GM19035 (cell line): ENCODE measurements around the gene KRTAP4-12.
"Not testable (repeated sequence)": the region's sequence is repeated elsewhere in the genome, so short reads cannot be mapped to it uniquely, and the experiment has no call there.

Source experiments
- ATAC-seq: cut with Tn5 transposase; IDR thresholded peaks from one replicate; pipeline ENCODE4 v1.9.1; 2021; ENCODE audit not compliant: unreplicated experiment

Gene KRTAP4-12

DNA sequence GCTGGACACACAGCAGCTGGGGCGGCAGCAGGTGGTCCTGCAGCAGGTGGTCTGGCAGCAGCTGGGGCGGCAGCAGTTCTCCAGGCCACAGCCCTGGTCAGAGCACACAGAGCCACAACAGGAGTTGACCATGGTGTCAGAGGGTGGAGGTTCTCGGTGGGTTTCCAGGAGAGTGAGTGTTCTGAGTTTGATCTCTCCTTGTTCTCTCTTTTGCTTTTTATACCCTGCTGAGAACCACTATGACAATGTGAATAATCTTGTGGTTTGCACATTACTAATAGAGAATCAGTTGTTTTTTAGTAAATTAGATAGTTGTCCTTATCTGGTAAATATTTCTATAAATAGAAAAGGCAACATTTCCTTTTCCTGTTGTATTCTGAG is at the start of gene KRTAP4-12:
TSS of gene KRTAP4-12 (minus strand) at position 192 of the 381 bp plus-strand sequence. CDS start at position 132, 60 bp downstream.
- not testable (repeated sequence) for ATAC-seq

DNA sequence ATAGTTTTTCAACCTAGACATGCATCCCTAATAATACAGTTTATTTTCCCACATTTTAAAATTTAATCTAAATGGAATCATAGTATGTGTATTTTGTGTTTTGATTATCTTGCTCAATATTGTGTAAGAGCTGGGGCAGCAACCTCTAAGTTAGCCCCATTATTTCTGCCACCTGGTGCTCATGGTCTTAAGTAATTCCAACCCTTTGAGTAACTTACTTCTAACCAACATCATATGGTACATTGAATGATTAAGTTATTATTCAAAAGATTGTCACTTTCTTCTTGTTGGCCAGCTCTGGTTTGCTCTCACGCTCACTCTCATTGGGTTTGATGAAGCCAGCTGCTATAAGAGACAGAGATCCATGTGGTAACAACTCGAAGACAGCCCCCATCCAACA is 47.9 kb upstream of the KRTAP4-12 start:
- no peak for ATAC-seq

DNA sequence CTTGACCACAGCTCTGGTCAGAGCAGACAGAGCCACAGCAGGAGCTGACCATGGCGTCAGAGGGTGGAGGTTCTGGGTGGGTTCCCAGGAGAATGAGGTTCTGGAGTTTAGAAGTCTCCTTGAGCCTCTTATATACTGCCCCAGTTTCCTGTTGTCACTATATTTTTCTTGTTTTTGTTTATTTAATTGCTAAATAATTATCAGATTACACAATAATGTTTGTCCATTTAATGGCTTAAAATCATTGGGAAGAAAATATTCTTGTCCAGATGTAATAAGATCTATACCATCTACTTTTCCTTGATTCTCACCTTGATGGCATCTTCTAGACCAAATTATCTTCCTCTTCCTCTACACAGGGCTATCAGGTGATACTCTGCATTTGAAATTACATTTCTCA is 44.1 kb upstream of the KRTAP4-12 start, which contains the start of gene KRTAP4-3:
TSS of gene KRTAP4-3 (minus strand) at position 101 of the 400 bp plus-strand sequence. CDS start at position 52, 49 bp downstream.
- ATAC-seq: no peak

DNA sequence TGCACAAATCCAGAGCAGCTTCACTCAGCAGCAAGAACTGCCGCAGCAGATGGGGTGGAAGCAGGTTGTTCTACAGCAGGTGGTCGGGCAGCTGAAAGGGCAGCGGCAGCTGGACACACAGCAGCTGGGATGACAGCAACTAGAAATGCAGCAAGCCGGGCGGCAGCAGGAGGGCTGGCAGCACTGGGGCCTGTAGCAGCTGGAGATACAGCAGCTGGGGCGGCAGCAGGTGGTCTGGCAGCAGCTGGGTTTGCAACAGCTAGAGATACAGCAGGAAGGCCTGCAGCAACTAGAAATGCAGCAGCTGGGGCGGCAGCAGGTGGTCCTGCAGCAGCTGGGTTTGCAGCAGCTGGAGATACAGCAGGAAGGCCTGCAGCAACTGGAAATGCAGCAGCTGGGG is 43.6 kb upstream of the KRTAP4-12 start:
- ATAC-seq: no peak

DNA sequence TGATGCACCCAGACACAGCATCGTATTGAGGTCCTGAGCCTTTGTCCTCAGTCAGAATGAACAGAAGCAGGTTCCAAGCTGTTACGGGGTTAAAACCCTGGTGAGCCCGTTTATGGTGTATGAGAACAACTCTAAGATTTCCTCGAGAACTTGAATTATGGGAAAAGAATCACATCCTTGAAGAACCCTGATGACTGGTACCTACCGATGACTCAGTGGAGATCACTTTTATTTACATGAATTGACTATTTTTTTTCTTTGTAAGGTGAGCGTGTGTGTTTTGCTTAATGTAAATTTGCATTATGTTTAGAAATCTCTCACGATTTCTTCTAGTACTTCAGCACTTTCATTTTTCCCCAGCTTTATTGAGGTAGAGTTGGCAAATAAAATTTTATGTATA is 39.8 kb upstream of the KRTAP4-12 start:
- no peak for ATAC-seq

DNA sequence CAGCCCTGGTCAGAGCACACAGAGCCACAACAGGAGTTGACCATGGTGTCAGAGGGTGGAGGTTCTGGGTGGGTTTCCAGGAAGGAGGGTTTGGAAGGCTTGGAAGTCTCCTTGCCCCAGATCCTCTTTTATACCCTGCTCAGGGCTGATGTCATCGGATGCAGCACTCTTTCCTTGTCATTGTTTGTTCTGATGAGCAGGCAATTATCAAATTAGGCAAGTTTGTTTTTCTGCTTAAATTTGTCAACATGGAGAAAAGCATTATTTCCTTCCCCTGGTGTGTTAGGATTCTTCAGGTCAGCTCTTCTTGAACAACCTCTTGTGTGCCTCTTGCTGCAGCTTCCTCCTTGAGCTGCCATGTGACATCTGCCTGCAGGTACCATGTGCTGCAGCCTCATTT is 36.7 kb upstream of the KRTAP4-12 start, which contains the start of gene KRTAP4-4:
TSS of gene KRTAP4-4 (minus strand) at position 101 of the 400 bp plus-strand sequence. CDS start at position 44, 57 bp downstream.
- ATAC-seq: no peak

DNA sequence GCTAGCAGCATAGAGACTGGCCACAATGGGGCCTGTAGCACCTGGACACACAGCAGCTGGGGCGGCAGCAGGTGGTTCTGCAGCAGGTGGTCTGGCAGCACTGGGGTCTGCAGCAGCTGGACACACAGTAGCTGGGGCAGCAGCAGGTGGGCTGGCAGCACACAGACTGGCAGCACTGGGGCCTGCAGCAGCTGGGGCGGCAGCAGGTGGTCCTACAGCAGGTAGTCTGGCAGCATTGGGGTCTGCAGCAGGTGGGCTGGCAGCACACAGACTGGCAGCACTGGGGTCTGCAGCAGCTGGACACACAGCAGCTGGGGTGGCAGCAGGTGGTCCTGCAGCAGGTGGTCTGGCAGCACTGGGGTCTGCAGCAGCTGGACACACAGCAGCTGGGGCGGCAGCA is 36.2 kb upstream of the KRTAP4-12 start:
- ATAC-seq: not testable (repeated sequence)

DNA sequence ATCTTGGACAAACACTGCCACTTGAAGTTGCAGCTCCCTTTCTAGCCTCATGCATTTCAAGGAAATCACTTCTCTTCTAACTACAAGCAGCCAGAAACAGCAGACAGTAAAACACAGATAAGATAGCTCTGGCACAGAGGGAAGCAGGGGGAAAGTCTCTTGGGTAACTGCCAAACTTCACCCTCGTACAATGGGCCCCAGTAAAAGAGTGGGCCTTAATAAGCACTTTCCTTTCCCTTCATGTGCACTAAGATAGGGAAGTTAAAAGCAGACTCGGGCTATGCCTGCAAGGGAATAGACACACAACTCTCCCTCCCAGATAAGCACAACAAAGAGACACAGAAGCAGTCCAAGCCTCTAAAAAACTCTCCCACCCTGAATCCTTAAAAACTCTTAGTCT is 29.9 kb upstream of the KRTAP4-12 start:
- no peak for ATAC-seq

DNA sequence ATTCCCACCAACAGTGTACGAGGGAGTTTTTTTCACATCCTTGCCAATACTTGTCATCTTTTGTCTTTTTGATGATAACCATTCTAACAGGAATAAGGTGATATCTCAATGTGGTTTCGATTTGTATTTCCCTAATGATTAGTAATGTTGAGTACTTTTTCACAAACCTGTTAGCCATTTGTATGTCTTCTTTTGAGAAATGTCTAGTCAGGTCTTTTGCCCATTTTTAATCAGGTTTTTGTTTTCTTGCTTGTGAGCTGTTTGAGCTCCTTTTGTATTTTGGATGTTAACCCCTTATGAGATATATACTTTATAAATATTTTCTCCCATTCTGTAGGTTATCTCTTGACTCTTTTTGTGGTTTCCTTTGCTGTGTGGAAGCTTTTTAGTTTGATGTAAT is 27.5 kb upstream of the KRTAP4-12 start:
- ATAC-seq: no peak

DNA sequence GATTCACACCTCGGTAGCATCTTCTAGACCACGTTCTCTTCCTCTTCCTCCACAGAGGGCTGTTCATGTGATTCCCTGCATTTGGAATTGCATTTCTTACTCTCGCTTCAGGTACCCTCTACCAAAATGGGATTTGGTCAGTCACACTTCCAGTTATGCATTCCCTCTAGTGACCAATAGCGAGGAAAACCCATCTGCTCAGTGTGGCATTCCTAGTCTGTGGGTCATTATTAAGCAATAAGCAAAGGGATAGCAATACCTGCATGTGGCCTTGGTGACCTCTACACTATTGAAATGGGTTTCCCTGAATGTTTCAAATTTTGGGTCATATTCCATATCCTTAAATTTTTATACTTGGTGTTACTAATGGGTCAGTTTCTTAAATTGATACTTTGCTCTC is 26.0 kb upstream of the KRTAP4-12 start:
- no peak for ATAC-seq

DNA sequence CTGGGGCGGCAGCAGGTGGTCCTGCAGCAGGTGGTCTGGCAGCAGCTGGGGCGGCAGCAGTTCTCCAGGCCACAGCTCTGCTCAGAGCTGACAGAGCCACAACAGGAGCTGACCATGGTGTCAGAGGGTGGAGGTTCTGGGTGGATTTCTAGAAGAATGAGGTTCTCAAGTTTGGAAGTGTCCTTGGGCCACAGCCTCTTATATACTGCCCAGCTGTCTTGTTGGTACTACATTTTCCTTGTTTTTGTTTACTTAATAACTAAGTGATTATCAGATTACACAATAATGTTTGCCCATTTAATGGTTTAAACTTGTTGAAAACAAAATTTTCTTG is 25.6 kb upstream of the KRTAP4-12 start, which contains the start of gene KRTAP4-5:
TSS of gene KRTAP4-5 (minus strand) at position 174 of the 334 bp plus-strand sequence. CDS start at position 116, 58 bp downstream.
- ATAC-seq: no peak

DNA sequence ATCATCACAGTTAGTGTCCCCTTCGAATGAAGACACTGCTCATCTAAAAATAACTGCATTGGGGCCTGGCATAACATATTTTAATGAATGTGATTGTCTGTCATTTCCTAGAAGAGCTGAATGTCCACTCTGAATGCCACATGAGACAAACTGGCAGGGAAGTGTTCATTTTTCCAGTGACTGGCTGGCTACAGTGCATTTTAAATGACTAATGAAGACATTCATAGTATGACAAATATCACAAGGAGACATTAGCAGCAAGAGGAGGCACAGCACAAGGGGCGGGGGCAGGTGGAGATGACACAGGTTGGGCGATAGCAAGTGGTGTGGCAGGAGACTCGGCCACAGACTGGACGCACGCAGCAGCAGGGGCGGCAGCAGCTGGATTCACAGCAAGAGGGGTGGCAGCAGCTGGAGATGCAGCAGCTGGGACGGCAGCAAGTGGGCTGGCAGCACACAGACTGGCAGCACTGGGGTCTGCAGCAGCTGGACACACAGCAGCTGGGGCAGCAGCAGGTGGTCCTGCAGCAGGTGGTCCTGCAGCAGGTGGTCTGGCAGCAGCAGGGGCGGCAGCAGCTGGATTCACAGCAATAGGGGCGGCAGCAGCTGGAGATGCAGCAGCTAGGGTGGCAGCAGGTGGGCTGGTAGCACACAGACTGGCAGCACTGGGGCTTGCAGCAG is 25.1 kb upstream of the KRTAP4-12 start:
- not testable (repeated sequence) for ATAC-seq

DNA sequence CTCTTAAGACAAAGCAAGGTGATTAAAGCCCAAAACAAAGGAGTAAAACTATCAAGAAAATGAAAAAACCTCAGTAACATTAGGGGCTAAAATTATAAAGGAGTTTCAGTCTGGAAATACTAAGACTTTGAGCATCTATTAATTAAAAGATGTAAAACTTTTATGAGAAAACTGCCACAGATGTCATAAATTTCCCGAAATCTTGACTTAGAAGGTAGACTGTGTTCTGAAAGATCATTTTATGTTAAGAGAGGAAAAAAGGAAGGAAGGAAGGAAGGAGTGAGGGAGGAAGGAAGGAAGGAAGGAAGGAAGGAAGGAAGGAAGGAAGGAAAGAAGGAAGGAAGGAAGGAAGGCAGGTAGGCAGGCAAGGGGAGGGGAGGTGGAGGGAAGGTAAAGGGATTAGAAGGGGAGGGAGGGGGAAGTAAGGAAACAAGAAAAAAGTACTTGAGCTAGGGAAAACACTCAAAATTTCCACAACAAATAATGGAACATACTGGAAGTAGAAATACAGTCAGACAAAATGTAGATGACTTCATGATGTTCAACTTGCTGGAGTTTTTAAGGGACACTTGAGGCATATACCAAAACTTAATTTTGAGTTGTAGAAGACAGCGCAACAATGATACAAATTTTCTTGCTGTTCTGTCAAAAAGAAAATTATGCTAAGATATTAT is 23.7 kb upstream of the KRTAP4-12 start:
- ATAC-seq: no peak

DNA sequence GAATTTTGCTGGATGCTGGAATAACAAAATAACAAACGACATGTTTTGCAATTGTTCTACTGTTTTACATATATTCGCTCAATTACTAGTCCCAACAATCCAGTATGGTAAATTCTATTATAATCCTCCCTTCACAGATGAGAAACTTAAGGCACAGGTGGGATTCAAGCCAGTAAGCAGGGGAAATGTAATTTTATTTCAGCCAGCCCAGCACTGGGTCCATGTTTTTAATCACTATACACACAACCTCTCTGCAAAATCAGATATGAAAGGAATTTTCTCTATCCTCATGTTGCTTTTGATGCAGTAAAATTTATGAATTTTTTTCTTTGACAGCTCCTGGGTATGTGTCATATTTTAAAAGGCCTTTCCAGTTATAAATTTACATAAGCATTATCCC is 21.3 kb upstream of the KRTAP4-12 start:
- ATAC-seq: no peak

DNA sequence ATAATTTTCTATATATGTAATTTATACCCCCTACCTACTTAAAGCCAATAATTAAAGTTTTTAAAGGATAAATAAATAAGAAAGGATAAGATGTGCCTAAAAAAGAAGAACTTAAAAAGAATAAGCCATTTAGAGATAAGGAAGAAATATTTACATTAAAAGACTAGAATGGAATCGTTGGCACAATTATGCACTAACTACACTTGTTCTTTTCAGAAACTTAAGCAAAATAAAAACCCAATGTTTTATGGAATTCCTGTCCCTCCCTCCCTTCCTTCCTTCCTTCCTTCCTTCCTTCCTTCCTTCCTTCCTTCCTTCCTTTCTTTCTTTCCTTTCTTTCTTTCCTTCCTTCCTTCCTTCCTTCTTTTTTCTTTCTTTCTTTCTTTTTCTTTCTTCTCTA is 20.9 kb upstream of the KRTAP4-12 start:
- ATAC-seq: no peak

DNA sequence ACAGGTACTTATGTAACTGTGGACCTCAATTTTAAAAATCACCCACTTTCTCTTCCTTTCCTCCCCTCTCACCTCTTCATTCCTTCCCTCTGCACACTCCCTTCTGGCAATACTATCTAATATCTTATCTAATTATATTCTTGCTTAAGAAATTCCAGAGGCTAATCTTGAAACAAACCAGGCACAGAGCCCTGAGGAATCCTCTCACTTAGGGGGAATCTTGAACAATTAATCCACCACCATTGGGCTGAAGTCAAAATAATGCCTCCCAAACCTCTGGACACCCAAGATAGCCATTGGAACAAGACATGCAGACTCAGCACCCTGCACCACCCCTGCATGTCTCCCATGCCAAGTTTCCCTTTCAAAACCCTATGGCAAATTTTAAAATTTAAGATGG is 17.4 kb upstream of the KRTAP4-12 start:
- no peak for ATAC-seq

DNA sequence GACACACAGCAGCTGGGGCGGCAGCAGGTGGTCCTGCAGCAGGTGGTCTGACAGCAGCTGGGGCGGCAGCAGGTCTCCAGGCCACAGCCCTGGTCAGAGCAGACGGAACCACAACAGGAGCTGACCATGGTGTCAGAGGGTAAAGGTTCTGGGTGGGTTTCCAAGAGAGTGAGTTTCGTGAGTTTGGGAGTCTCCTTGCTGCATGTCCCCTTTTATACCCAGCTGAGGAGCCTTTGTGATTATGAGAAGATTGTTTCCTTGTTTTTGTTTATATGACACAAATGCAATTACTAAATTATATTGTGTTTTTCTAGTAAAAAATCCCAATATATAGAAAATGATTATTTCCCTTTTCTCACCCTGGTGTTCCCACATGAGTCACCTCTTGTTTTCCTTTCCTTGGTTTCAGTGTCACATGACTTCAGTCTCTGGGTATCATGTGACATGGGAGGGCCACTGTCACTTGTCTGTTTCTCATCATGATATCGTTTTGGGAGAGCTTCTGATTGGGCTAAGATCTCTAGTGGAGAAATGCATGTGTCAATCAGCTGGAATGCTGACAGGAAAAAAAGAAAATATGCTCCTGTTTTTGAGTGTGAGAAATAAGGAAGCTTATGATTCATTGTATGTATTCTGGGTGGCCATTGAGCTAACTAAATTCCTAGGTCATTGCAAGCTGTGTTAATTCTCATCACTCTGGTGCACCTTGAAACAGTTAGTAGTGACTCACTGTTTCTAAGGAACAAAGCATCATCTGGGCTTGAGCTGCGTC is 16.6 kb upstream of the KRTAP4-12 start, which contains the start of gene KRTAP4-6:
TSS of gene KRTAP4-6 (minus strand) at position 185 of the 772 bp plus-strand sequence. CDS start at position 128, 57 bp downstream.
- ATAC-seq: no peak

DNA sequence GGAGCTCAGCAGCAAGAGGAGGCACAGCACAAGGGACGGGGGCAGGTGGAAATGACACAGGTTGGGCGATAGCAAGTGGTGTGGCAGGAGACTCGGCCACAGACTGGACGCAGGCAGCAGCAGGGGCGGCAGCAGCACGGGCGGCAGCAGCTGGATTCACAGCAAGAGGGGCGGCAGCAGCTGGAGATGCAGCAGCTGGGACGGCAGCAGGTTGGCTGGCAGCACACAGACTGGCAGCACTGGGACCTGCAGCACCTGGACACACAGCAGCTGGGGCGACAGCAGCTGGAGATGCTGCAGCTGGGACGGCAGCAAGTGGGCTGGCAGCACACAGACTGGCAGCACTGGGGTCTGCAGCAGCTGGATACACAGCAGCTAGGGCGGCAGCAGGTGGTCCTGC is 15.9 kb upstream of the KRTAP4-12 start:
- not testable (repeated sequence) for ATAC-seq

DNA sequence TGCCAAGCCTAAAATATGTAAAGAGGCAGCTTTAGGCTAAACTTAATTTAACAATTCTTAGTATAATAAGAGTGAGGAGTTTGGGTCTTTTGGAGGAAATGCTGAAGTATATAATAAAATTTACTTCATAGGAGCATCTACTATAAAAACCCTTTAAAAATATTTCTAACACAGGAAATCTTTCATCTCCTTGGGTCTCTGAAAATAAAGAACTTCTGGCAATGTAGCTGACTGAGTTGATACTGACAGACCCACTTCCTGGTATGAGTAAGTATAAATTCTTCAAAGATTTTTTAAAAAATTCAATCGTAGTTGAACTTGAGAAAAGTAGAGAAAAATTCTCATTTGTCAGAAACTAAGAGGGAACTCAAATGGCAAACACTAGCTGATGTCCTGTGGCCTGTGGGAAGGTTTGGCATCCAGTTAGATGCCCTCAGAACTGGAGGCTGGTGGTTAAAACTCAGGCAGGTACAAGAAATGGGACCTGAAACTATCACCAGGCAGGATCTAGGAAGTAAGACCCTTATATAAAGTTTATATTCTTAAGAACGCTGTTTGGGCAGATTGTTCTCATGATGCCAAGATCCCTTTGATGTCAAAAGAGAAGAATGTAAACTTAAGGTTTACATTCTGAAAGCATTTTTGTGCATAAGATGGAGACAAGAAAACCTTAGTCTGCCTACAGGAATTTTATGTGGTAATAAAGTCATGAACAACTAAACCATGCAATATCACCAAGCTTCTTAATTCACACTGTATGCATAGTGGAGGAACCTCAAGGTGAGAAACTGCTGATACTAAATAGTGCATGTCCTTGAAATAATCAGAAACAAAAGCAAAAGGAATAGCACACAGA is 10.1 kb upstream of the KRTAP4-12 start:
- no peak for ATAC-seq

DNA sequence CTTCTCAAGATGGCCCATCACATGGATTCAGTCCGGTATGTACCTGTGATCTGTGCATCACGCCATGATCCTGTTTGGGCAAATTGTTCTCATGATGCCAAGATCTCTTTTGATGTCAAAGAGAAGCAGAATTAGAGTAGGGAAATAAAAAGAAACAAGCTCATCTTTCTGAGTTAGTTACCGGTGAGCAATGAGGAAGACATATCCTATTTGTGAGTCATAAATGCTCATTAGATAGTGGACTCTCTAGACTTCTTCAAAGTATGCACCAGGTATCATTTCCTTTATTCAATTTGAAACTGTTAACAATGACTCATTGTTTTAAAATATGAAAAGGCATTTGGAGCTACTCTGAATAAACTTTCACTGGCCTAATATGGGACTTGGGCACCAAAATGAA is 8.0 kb upstream of the KRTAP4-12 start:
- ATAC-seq: no peak

DNA sequence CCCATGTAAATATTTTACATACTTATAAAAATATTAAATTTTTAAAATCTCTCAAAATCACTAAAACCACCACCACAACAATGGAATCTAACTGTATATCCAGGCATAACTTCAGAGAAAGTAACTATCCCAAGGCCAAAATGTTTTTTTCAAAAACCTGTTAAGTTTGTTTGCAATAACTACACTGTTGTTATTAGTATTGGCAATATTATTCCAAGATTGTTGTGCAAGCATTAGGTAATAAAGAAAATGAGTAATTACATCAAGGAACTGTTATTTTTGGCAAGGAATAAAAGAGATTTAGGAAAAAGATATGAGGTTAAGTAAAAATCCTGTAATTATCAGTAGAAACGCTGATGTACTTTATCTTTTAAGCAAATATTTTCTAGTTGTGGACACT is 3.4 kb upstream of the KRTAP4-12 start:
- ATAC-seq: no peak
